HEK293 (cell line): Measurements from ENCODE around the gene NGB.

Experiments
- CTCF ChIA-PET: fragments of 350-600 bp; formaldehyde crosslinking; extraction: SDS; loops from one replicate; lab custom pipeline; 2021; ENCODE audit warnings: antibody characterized with exemption; lab: Yijun Ruan, JAX
- POLR2A ChIA-PET: fragments of 300-600 bp; formaldehyde crosslinking; extraction: SDS; loops from one replicate; lab custom pipeline; 2020; ENCODE audit warnings: antibody characterized with exemption, inconsistent platforms; lab: Yijun Ruan, JAX
- H3K27ac ChIP-seq: fragments of 200-500 bp; sonication (Bioruptor generic); 2 replicates; pipeline ENCODE4 v1.5.1; 2014; ENCODE audit warnings: low read depth, low read length, control low read depth, inconsistent platforms; ENCODE audit errors: extremely low read depth
- H3K36me3 ChIP-seq, 2 experiments: fragments of 200-500 bp in 1 of 2; sonication (Bioruptor generic) in 1 of 2; 1 replicate in 1 of 2; 2 replicates in 1 of 2; pipeline ENCODE4 v1.5.1; 2014 to 2017; ENCODE audit warnings: inconsistent platforms in 2 of 2, low read length in 2 of 2; ENCODE audit not compliant: control insufficient read depth in 2 of 2, insufficient read depth in 1 of 2
- H3K4me1 ChIP-seq: fragments of 200-500 bp; sonication (Bioruptor generic); 2 replicates; pipeline ENCODE4 v1.5.1; 2014; ENCODE audit warnings: mild to moderate bottlenecking, low read length, inconsistent platforms; ENCODE audit not compliant: control insufficient read depth, insufficient read depth
- H3K4me3 ChIP-seq: 2 replicates; pipeline ENCODE4 v1.5.1; 2011; ENCODE audit warnings: low read depth, mild to moderate bottlenecking, control low read depth, low read length, moderate library complexity
- H3K9me3 ChIP-seq: fragments of 200-500 bp; sonication (Bioruptor generic); 2 replicates; pipeline ENCODE4 v1.5.1; 2014; ENCODE audit warnings: low read depth, low read length, inconsistent platforms; ENCODE audit not compliant: control insufficient read depth, insufficient read depth
- BCL11A ChIP-seq: fragments of 450-650 bp; formaldehyde crosslinking; IDR thresholded peaks from 2 replicates; pipeline ENCODE4 v1.5.1; 2016; ENCODE audit warnings: low read depth, missing biosample characterization, missing genetic modification characterization
- BCL6B ChIP-seq: fragments of 450-650 bp; formaldehyde crosslinking; IDR thresholded peaks from 2 replicates; pipeline ENCODE4 v1.5.1; 2017; ENCODE audit warnings: missing biosample characterization, missing genetic modification characterization
- ELK4 ChIP-seq: IDR thresholded peaks from 2 replicates; pipeline ENCODE4 v1.6.1; 2011; ENCODE audit warnings: mild to moderate bottlenecking, low read depth, low read length, borderline replicate concordance
- FEZF1 ChIP-seq: fragments of 450-650 bp; formaldehyde crosslinking; IDR thresholded peaks from 2 replicates; pipeline ENCODE4 v1.5.1; 2016; ENCODE audit warnings: missing biosample characterization, missing genetic modification characterization
- KLF16 ChIP-seq: fragments of 450-650 bp; formaldehyde crosslinking; IDR thresholded peaks from 2 replicates; pipeline ENCODE4 v1.5.1; 2017; ENCODE audit warnings: missing biosample characterization, missing genetic modification characterization
- MEIS1 ChIP-seq: sonication (generic); formaldehyde crosslinking; IDR thresholded peaks from 2 replicates; pipeline ENCODE4 v1.8.1; 2022; ENCODE audit warnings: missing genetic modification reagents, mild to moderate bottlenecking, borderline replicate concordance
- OVOL3 ChIP-seq: fragments of 450-650 bp; formaldehyde crosslinking; IDR thresholded peaks from 2 replicates; pipeline ENCODE4 v1.5.1; 2016; ENCODE audit warnings: missing biosample characterization, missing genetic modification characterization
- PRDM2 ChIP-seq: fragments of 450-650 bp; formaldehyde crosslinking; IDR thresholded peaks from 2 replicates; pipeline ENCODE4 v1.5.1; 2016; ENCODE audit warnings: missing biosample characterization, missing genetic modification characterization, borderline replicate concordance
- REPIN1 ChIP-seq: fragments of 450-650 bp; formaldehyde crosslinking; IDR thresholded peaks from 2 replicates; pipeline ENCODE4 v1.5.1; 2017; ENCODE audit warnings: missing biosample characterization, missing genetic modification characterization, low read depth
- SCRT1 ChIP-seq: fragments of 450-650 bp; formaldehyde crosslinking; IDR thresholded peaks from 2 replicates; pipeline ENCODE4 v1.5.1; 2016; ENCODE audit warnings: missing biosample characterization, missing genetic modification characterization, borderline replicate concordance
- SCRT2 ChIP-seq: fragments of 450-650 bp; formaldehyde crosslinking; IDR thresholded peaks from 2 replicates; pipeline ENCODE4 v1.5.1; 2016; ENCODE audit warnings: missing biosample characterization, missing genetic modification characterization
- ZBTB17 ChIP-seq: fragments of 450-650 bp; formaldehyde crosslinking; IDR thresholded peaks from 2 replicates; pipeline ENCODE4 v1.5.1; 2016; ENCODE audit warnings: missing biosample characterization, missing genetic modification characterization
- ZNF132 ChIP-seq: fragments of 450-650 bp; formaldehyde crosslinking; IDR thresholded peaks from 2 replicates; pipeline ENCODE4 v1.5.1; 2017; ENCODE audit warnings: missing biosample characterization, missing genetic modification characterization, borderline replicate concordance
- ZNF16 ChIP-seq: fragments of 450-650 bp; formaldehyde crosslinking; IDR thresholded peaks from 2 replicates; pipeline ENCODE4 v1.5.1; 2016; ENCODE audit warnings: low read depth, missing biosample characterization, missing genetic modification characterization
- ZNF169 ChIP-seq: fragments of 450-650 bp; formaldehyde crosslinking; IDR thresholded peaks from 2 replicates; pipeline ENCODE4 v1.5.1; 2016; ENCODE audit warnings: missing biosample characterization, missing genetic modification characterization
- ZNF175 ChIP-seq: fragments of 450-650 bp; formaldehyde crosslinking; IDR thresholded peaks from 2 replicates; pipeline ENCODE4 v1.5.1; 2016; ENCODE audit warnings: missing biosample characterization, missing genetic modification characterization
- ZNF211 ChIP-seq: fragments of 450-650 bp; formaldehyde crosslinking; IDR thresholded peaks from 2 replicates; pipeline ENCODE4 v1.5.1; 2016; ENCODE audit warnings: low read depth, missing biosample characterization, missing genetic modification characterization
- ZNF266 ChIP-seq: fragments of 450-650 bp; formaldehyde crosslinking; IDR thresholded peaks from 2 replicates; pipeline ENCODE4 v1.5.1; 2016; ENCODE audit warnings: missing biosample characterization, missing genetic modification characterization, low read depth
- ZNF280D ChIP-seq: fragments of 450-650 bp; formaldehyde crosslinking; IDR thresholded peaks from 2 replicates; pipeline ENCODE4 v1.5.1; 2016; ENCODE audit warnings: missing biosample characterization, missing genetic modification characterization
- ZNF37A ChIP-seq: fragments of 450-650 bp; IDR thresholded peaks from 2 replicates; pipeline ENCODE4 v1.5.1; 2018; ENCODE audit warnings: missing biosample characterization, missing genetic modification characterization
- ZNF404 ChIP-seq: fragments of 450-650 bp; formaldehyde crosslinking; IDR thresholded peaks from 2 replicates; pipeline ENCODE4 v1.5.1; 2017; ENCODE audit warnings: missing biosample characterization, missing genetic modification characterization
- ZNF426 ChIP-seq: fragments of 450-650 bp; formaldehyde crosslinking; IDR thresholded peaks from 2 replicates; pipeline ENCODE4 v1.5.1; 2017; ENCODE audit warnings: missing biosample characterization, missing genetic modification characterization, mild to moderate bottlenecking, inconsistent platforms, moderate library complexity
- ZNF654 ChIP-seq: fragments of 450-650 bp; formaldehyde crosslinking; IDR thresholded peaks from 2 replicates; pipeline ENCODE4 v1.5.1; 2016; ENCODE audit warnings: low read depth, missing biosample characterization, missing genetic modification characterization
- ZNF692 ChIP-seq: fragments of 450-650 bp; formaldehyde crosslinking; IDR thresholded peaks from 2 replicates; pipeline ENCODE4 v1.5.1; 2016; ENCODE audit warnings: missing biosample characterization, missing genetic modification characterization
- ZNF76 ChIP-seq: fragments of 450-650 bp; formaldehyde crosslinking; IDR thresholded peaks from 2 replicates; pipeline ENCODE4; 2016; ENCODE audit warnings: low read depth, missing biosample characterization, missing genetic modification characterization, borderline replicate concordance
- ZNF776 ChIP-seq: fragments of 450-650 bp; formaldehyde crosslinking; IDR thresholded peaks from 2 replicates; pipeline ENCODE4 v1.5.0; 2017; ENCODE audit warnings: missing biosample characterization, missing genetic modification characterization, borderline replicate concordance

Gene NGB

GRCh38 chr14:77302926-77303325, 31.9 kb upstream of the NGB start:
- Histone ChIP-seq H3K4me1 (peaks cover 28% of the 10 kb centered on the region), H3K27ac (peak overlapping the region; percentile 96), H3K4me3 (no peak overlapping the region), H3K36me3 (peaks cover 4 to 41% of the 10 kb centered on the region in 2 experiments; a peak in 2 of 3 replicates), H3K9me3 (no peaks in the 10 kb centered on the region)
- CTCF ChIA-PET, result interaction anchor here (0.6 to 11.9 kb wide), 8 partner anchors 12 to 153 kb away, joined by 3 to 293 read pairs (median 4); partner anchors contain the start of genes SAMD15 and TMED8
- POLR2A ChIA-PET, result interaction anchor here (1.4 to 3.7 kb wide), 4 partner anchors 9 to 18 kb away, joined by 4 to 26 read pairs (median 11); partner anchors contain the start of genes GSTZ1 and POMT2
- no peak for TF ChIP-seq ZNF266 (tag by site-specific recombination)
- no peak for TF ChIP-seq FEZF1 (tag by site-specific recombination)
- TF ChIP-seq ZNF692, result peak; percentile 15; the same call in 1 of the 2 replicates
- no peak for TF ChIP-seq OVOL3 (tag by site-specific recombination)
- TF ChIP-seq BCL11A (tag by site-specific recombination), result no peak
- TF ChIP-seq ZNF404, result no peak
- TF ChIP-seq ZNF132 (tag by site-specific recombination), result no peak
- TF ChIP-seq BCL6B (tag by site-specific recombination), result no peak
- TF ChIP-seq SCRT1 (tag by site-specific recombination), result no peak
- no peak for TF ChIP-seq ZNF16 (tag by site-specific recombination)
- TF ChIP-seq ZNF776 (tag by site-specific recombination), result no peak
- no peak for TF ChIP-seq ZBTB17
- TF ChIP-seq ZNF426 (tag by site-specific recombination), result no peak
- no peak for TF ChIP-seq SCRT2
- TF ChIP-seq REPIN1 (tag by site-specific recombination), result no peak
- no peak for TF ChIP-seq PRDM2
- TF ChIP-seq KLF16, result no peak
- TF ChIP-seq ZNF280D (tag by site-specific recombination), result no peak
- no peak for TF ChIP-seq ZNF37A (tag by site-specific recombination)
- TF ChIP-seq ZNF175 (tag by site-specific recombination), result no peak
- TF ChIP-seq ZNF654 (tag by site-specific recombination), result no peak
- no peak for TF ChIP-seq ZNF169 (tag by site-specific recombination)
- TF ChIP-seq MEIS1 (CRISPR knock-in tag), result no peak
- no peak for TF ChIP-seq ZNF211 (tag by site-specific recombination)
- no peak for TF ChIP-seq ELK4
- TF ChIP-seq ZNF76 (tag by site-specific recombination), result no peak
